H9 (cell line): ENCODE measurements around the gene PPP1R2C. TPM values are rescaled to one million over a fixed set of nuclear protein-coding genes. Genes with fewer than 3 reads are reported as not detected.

Experiments used
- DNase-seq: peaks from one replicate; pipeline ENCODE4 v3.0.0-alpha.2; 2017
- H2AFZ ChIP-seq: one replicate; pipeline ENCODE4 v1.6.1; 2013; ENCODE audit warnings: mild to moderate bottlenecking, low read length, control low read depth, moderate library complexity
- H2AK5ac ChIP-seq: 2 replicates; pipeline ENCODE4 v1.6.1; 2013; ENCODE audit warnings: low read length, control low read depth, mixed read lengths; ENCODE audit not compliant: insufficient read length
- H2BK120ac ChIP-seq: one replicate; pipeline ENCODE4 v1.6.1; 2013; ENCODE audit warnings: low read depth, mild to moderate bottlenecking, low read length, control low read depth, inconsistent platforms; ENCODE audit not compliant: poor library complexity, severe bottlenecking
- H2BK12ac ChIP-seq: 2 replicates; pipeline ENCODE4 v1.6.1; 2013; ENCODE audit warnings: low read length, control low read depth, mixed read lengths, low read depth; ENCODE audit not compliant: insufficient read length
- H2BK15ac ChIP-seq: 2 replicates; pipeline ENCODE4 v1.6.1; 2013; ENCODE audit warnings: low read depth, low read length, control low read depth
- H2BK20ac ChIP-seq: one replicate; pipeline ENCODE4 v1.6.1; 2013; ENCODE audit warnings: low read depth, mild to moderate bottlenecking, low read length, control low read depth, inconsistent platforms; ENCODE audit not compliant: poor library complexity, severe bottlenecking
- H2BK5ac ChIP-seq: 2 replicates; pipeline ENCODE4 v1.6.1; 2013; ENCODE audit warnings: low read length, control low read depth, mixed read lengths; ENCODE audit not compliant: insufficient read length
- H3K14ac ChIP-seq: 2 replicates; pipeline ENCODE4 v1.6.1; 2013; ENCODE audit warnings: low read length, control low read depth; ENCODE audit not compliant: insufficient read depth
- H3K18ac ChIP-seq: 2 replicates; pipeline ENCODE4 v1.6.1; 2013; ENCODE audit warnings: low read depth, mild to moderate bottlenecking, mixed read lengths, low read length, control low read depth; ENCODE audit not compliant: insufficient read length
- H3K23ac ChIP-seq: 2 replicates; pipeline ENCODE4 v1.6.1; 2013; ENCODE audit warnings: low read length, control low read depth, mixed read lengths, low read depth; ENCODE audit not compliant: insufficient read length
- H3K23me2 ChIP-seq: 2 replicates; pipeline ENCODE4 v1.6.1; 2013; ENCODE audit warnings: low read depth, mild to moderate bottlenecking, mixed read lengths, low read length, control low read depth; ENCODE audit not compliant: insufficient read length, poor library complexity, severe bottlenecking
- H3K27ac ChIP-seq: 2 replicates; pipeline ENCODE4 v1.5.1; 2013; ENCODE audit warnings: low read length, control low read depth, mixed read lengths, low read depth; ENCODE audit not compliant: insufficient read length
- H3K27me3 ChIP-seq: 2 replicates; pipeline ENCODE4 v1.6.1; 2013; ENCODE audit warnings: low read length, control low read depth, inconsistent platforms; ENCODE audit not compliant: insufficient read depth
- H3K4ac ChIP-seq: 2 replicates; pipeline ENCODE4 v1.6.1; 2013; ENCODE audit warnings: low read depth, mild to moderate bottlenecking, control low read depth, inconsistent platforms, low read length, moderate library complexity
- H3K4me1 ChIP-seq: 2 replicates; pipeline ENCODE4 v1.6.1; 2013; ENCODE audit warnings: low read length, control low read depth, inconsistent platforms; ENCODE audit not compliant: insufficient read depth
- H3K4me2 ChIP-seq: 2 replicates; pipeline ENCODE4 v1.6.1; 2013; ENCODE audit warnings: low read length, control low read depth, mixed read lengths; ENCODE audit not compliant: insufficient read length, insufficient read depth
- H3K56ac ChIP-seq: 2 replicates; pipeline ENCODE4 v1.6.1; 2013; ENCODE audit warnings: low read depth, mild to moderate bottlenecking, mixed read lengths, low read length, control low read depth; ENCODE audit not compliant: insufficient read length
- H3K79me1 ChIP-seq: 2 replicates; pipeline ENCODE4 v1.6.1; 2013; ENCODE audit warnings: low read depth, mild to moderate bottlenecking, moderate library complexity, low read length, control low read depth, inconsistent platforms; ENCODE audit not compliant: insufficient read depth, poor library complexity, severe bottlenecking
- H3K79me2 ChIP-seq: 2 replicates; pipeline ENCODE4 v1.6.1; 2013; ENCODE audit warnings: low read length, control low read depth, inconsistent platforms; ENCODE audit not compliant: insufficient read depth
- H3K9ac ChIP-seq: 2 replicates; pipeline ENCODE4 v1.6.1; 2013; ENCODE audit warnings: low read length, control low read depth, mixed read lengths; ENCODE audit not compliant: insufficient read length; ENCODE audit errors: extremely low read depth
- H3K9me3 ChIP-seq: one replicate; pipeline ENCODE4 v1.6.1; 2013; ENCODE audit warnings: low read depth, low read length, inconsistent platforms; ENCODE audit not compliant: control insufficient read depth
- H3T11ph ChIP-seq: one replicate; pipeline ENCODE4 v1.6.1; 2013; ENCODE audit warnings: mild to moderate bottlenecking, low read length, control low read depth, inconsistent platforms
- H4K20me1 ChIP-seq: one replicate; pipeline ENCODE4 v1.6.1; 2013; ENCODE audit not compliant: control insufficient read depth, insufficient read length, insufficient read depth
- H4K5ac ChIP-seq: 2 replicates; pipeline ENCODE4 v1.6.1; 2013; ENCODE audit warnings: low read depth, mild to moderate bottlenecking, mixed read lengths, low read length, control low read depth; ENCODE audit not compliant: insufficient read length
- H4K8ac ChIP-seq: replicated peaks from 2 replicates; pipeline ENCODE4 v1.6.1; 2013; ENCODE audit warnings: low read length, control low read depth, mixed read lengths, low read depth; ENCODE audit not compliant: insufficient read length
- H4K91ac ChIP-seq: 2 replicates; pipeline ENCODE4 v1.6.1; 2013; ENCODE audit warnings: low read depth, mild to moderate bottlenecking, moderate library complexity, mixed read lengths, low read length, control low read depth; ENCODE audit not compliant: insufficient read length
- H3K27ac Mint-ChIP-seq, 3 experiments: 2 replicates in 2 of 3; 3 replicates in 1 of 3; pipeline ENCODE4 v1.8.0; 2020 to 2021; ENCODE audit warnings: mixed read lengths in 3 of 3, mild to moderate bottlenecking in 1 of 3, moderate library complexity in 1 of 3
- H3K27me3 Mint-ChIP-seq: 2 replicates; pipeline ENCODE4 v1.8.0; 2021; ENCODE audit warnings: low read depth, mild to moderate bottlenecking, moderate library complexity, mixed read lengths
- H3K36me3 Mint-ChIP-seq, 3 experiments: 2 replicates in 2 of 3; 3 replicates in 1 of 3; pipeline ENCODE4 v1.8.0; 2020 to 2021; ENCODE audit warnings: low read depth in 3 of 3, mixed read lengths in 3 of 3; ENCODE audit not compliant: insufficient read depth in 1 of 3
- H3K4me1 Mint-ChIP-seq, 2 experiments: 2 replicates each; pipeline ENCODE4 v1.8.0; 2020; ENCODE audit warnings: mixed read lengths in 2 of 2
- H3K4me3 Mint-ChIP-seq, 2 experiments: 2 replicates in 1 of 2; 3 replicates in 1 of 2; pipeline ENCODE4 v1.8.0; 2020 to 2021; ENCODE audit warnings: mild to moderate bottlenecking in 2 of 2, mixed read lengths in 2 of 2, moderate library complexity in 1 of 2
- H3K9me3 Mint-ChIP-seq, 2 experiments: 2 replicates in 1 of 2; 3 replicates in 1 of 2; pipeline ENCODE4 v1.8.0; 2020; ENCODE audit warnings: mild to moderate bottlenecking in 2 of 2, mixed read lengths in 2 of 2, moderate library complexity in 1 of 2
- CTCF ChIP-seq: fragments of 200-600 bp; sonication (generic); conservative IDR thresholded peaks from 3 replicates; pipeline ENCODE4 v1.8.0; 2021; ENCODE audit warnings: antibody characterized with exemption, mild to moderate bottlenecking
- WGBS: extraction: QIAGEN DNeasy Blood & Tissue Kit; methylation state at CpG from one replicate; pipeline ENCODE4 v1.1.7; 2013; ENCODE audit warnings: missing lambda C conversion rate, low lambda C conversion rate, mixed read lengths; ENCODE audit not compliant: insufficient read length; ENCODE audit errors: extremely low coverage; 5-methylcytosine and 5-hydroxymethylcytosine counted together
- total RNA-seq: library from RNA; stranded (reverse); gene quantifications from 2 replicates; pipeline ENCODE4 v1.2.1, GENCODE V29; 2021

The PPP1R2C gene
- total RNA-seq, 1 experiment from 2014 or later = not detected

- Histone ChIP-seq H2BK12ac (no peak overlapping the region), H3K79me1 (no peaks in the 10 kb centered on the region), H4K5ac (no peak overlapping the region), H3K14ac (no peak overlapping the region), H3K27ac (no peak overlapping the region), H2BK15ac (no peak overlapping the region), H2AK5ac (no peak overlapping the region), H3K4ac (no peak overlapping the region), H4K8ac (no peak overlapping the region), H3K23ac (no peak overlapping the region), H3T11ph (no peak overlapping the region), H2BK5ac (no peak overlapping the region), H3K4me2 (no peak overlapping the region), H2BK20ac (no peak overlapping the region), H4K91ac (no peak overlapping the region), H3K79me2 (no peaks in the 10 kb centered on the region), H3K9me3 (peaks cover 11% of the 10 kb centered on the region), H3K27me3 (no peaks in the 10 kb centered on the region), H3K9ac (no peak overlapping the region), H3K23me2 (no peaks in the 10 kb centered on the region), H2BK120ac (no peak overlapping the region), H2AFZ (no peak overlapping the region), H3K4me1 (no peaks in the 10 kb centered on the region), H3K56ac (no peak overlapping the region), H3K18ac (no peak overlapping the region), H4K20me1 (no peaks in the 10 kb centered on the region)
- no peak for TF ChIP-seq CTCF
- Mint-ChIP-seq H3K27me3 (peaks cover 2% of the 10 kb centered on the region), H3K4me3 (no peak overlapping the region), H3K9me3 (peaks cover 52 to 89% of the 10 kb centered on the region in 2 experiments), H3K27ac (no peak overlapping the region), H3K4me1 (peaks cover 19 to 23% of the 10 kb centered on the region in 2 experiments), H3K36me3 (peaks cover 34 to 80% (median 43%) of the 10 kb centered on the region in 3 experiments)
- DNase-seq = no peak
- no CpG with 5 or more reads among the region's 1 CpG for WGBS
These were observed 45.5 kb upstream of the PPP1R2C start for GRCh38 chrX:42823443-42823842.
